Kidney (tissue), 14 donors: ENCODE results near the gene ADGRL1. TPM values are rescaled to one million over a fixed set of nuclear protein-coding genes. Genes with fewer than 3 reads are reported as not detected.

Experiments
- DNase-seq, 5 donors: peaks; one replicate each; pipeline ENCODE4 v3.0.0-alpha.2; 2013 to 2020
- FAIRE-seq: peaks from 2 replicates; lab custom pipeline; 2012; peaks lifted over from hg19 to GRCh38; lab: Jason Lieb, UNC
- H3K27ac ChIP-seq, 2 donors: one replicate each; pipeline ENCODE4 v1.7.0; 2013; ENCODE audit warnings: low read depth in 2 of 2, low read length in 2 of 2, inconsistent platforms in 1 of 2
- H3K27me3 ChIP-seq: one replicate; pipeline ENCODE4 v1.7.1; 2013; ENCODE audit warnings: low read length, inconsistent platforms; ENCODE audit not compliant: control insufficient read depth, insufficient read depth
- H3K36me3 ChIP-seq, 3 donors: one replicate each; pipeline versions ENCODE4 v1.7.0 to v1.7.1; 2013; ENCODE audit warnings: low read length in 3 of 3, control low read depth in 1 of 3, inconsistent platforms in 1 of 3; ENCODE audit not compliant: insufficient read depth in 3 of 3, control insufficient read depth in 2 of 3
- H3K4me1 ChIP-seq, 3 donors: one replicate each; pipeline versions ENCODE4 v1.7.0 to v1.7.1; 2013; ENCODE audit warnings: low read length in 3 of 3, inconsistent platforms in 1 of 3, low read depth in 1 of 3; ENCODE audit not compliant: control insufficient read depth in 2 of 3, insufficient read depth in 2 of 3
- H3K4me3 ChIP-seq, 3 donors: one replicate each; pipeline versions ENCODE4 v1.7.0 to v1.8.1; 2013; ENCODE audit warnings: low read length in 3 of 3, control low read depth in 1 of 3, inconsistent platforms in 1 of 3
- H3K9ac ChIP-seq, 3 donors: one replicate each; pipeline versions ENCODE4 v1.7.0 to v1.7.1; 2013; ENCODE audit warnings: low read length in 3 of 3, control low read depth in 1 of 3, inconsistent platforms in 1 of 3
- H3K9me3 ChIP-seq, 3 donors: one replicate each; pipeline versions ENCODE4 v1.7.0 to v1.7.1; 2013; ENCODE audit warnings: low read length in 3 of 3, control low read depth in 1 of 3, inconsistent platforms in 1 of 3; ENCODE audit not compliant: control insufficient read depth in 2 of 3, insufficient read depth in 1 of 3
- intact Hi-C: fragments of 100-400 bp; cut with DNase I; formaldehyde crosslinking; loops from one replicate; pipeline ENCODE4 v1.11.1; 2022
- polyA plus RNA-seq: library from polyadenylated mRNA; stranded (reverse); fragments of 350-450 nt; fragmentation: Illumina TruSeq; extraction: RNeasy Lipid Tissue Mini Kit (QIAGEN cat#74804); gene quantifications from one replicate; pipeline ENCODE4 v1.2.3, GENCODE V29; 2014; ENCODE audit warnings: low read depth, low replicate concordance; ENCODE audit not compliant: insufficient read depth
- total RNA-seq: library from RNA; stranded (reverse); fragmentation: NEBNext Ultra II Directional; extraction: Animal tissue kit (Norgen Biotek cat#: 25700); gene quantifications from one replicate; pipeline ENCODE4 v1.2.1, GENCODE V29; 2021
- TF ChIP-seq, protein P1 (sequence below): IDR thresholded peaks from 3 replicates; pipeline ENCODE4 v1.5.1; 2012; ENCODE audit warnings: mild to moderate bottlenecking, moderate library complexity, borderline replicate concordance; ENCODE audit not compliant: insufficient read depth; ENCODE audit errors: extremely low read depth
- donor health status: control.
- donor health status: control.
- donor health status: control.
- donor health status: control.
- donor health status: control.
- donor health status: DM: yes; HTN: yes; CAD: no.
- donor health status: Normal renal cell carcinoma (clear cell type).

ADGRL1 gene
- total and polyA plus RNA-seq, 2 donors from 2014 or later: 6.3 to 30.2 TPM

DNA sequence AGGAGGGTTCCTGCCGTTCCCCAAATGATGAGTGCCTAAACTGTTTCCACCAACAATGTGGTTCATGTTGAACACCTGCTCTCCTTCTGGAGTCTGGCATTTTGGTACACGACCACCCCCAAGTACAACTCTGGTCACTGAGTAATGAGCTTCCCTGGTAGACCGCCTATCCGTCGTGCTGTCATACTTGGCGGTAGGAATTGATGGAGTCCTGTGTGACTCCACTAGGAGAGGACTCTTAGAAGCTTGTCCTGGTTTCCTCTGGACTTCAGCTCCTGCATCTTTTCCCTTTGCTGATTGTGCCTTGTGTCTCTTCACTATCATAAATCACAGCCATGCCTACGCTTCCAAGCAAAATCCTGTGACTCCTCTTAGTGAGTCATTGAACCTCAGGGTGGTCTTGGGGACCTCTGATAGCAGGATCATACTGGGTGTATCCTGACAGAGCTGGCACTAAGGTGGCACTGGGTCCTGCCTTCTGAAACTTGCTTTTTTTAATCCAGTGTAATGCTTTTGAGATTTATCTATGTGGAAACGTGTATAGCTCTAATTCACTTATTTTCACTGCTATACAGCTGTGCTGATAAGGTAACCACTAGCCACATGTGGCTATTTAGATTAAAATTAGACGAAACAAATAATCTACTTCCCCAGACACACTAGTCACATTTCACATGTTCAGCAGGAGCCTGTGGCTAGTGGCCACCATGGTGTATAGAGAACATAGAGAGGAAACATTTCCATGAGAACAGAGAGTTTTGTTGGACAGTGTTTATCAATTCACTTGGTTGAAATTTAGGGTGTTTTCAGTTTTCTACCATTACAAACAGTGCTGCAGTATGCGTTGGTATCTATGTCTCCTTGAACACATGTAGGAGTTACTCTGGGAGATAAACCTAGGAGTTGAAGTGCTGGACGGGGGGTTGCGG is 63.4 kb downstream of the ADGRL1 start:
- FAIRE-seq (no peak), DNase-seq (no peak)
- Histone ChIP-seq H3K9me3 (no peaks in the 10 kb centered on the region), H3K27me3 (no peaks in the 10 kb centered on the region), H3K36me3 (no peaks in the 10 kb centered on the region), H3K4me3 (no peak overlapping the region), H3K4me1 (peaks cover 0 to 3% (median 0%) of the 10 kb centered on the region in 3 donors), H3K9ac (no peak overlapping the region), H3K27ac (no peak overlapping the region)
- intact Hi-C loops: no loop called here
- TF ChIP-seq, protein P1, sequence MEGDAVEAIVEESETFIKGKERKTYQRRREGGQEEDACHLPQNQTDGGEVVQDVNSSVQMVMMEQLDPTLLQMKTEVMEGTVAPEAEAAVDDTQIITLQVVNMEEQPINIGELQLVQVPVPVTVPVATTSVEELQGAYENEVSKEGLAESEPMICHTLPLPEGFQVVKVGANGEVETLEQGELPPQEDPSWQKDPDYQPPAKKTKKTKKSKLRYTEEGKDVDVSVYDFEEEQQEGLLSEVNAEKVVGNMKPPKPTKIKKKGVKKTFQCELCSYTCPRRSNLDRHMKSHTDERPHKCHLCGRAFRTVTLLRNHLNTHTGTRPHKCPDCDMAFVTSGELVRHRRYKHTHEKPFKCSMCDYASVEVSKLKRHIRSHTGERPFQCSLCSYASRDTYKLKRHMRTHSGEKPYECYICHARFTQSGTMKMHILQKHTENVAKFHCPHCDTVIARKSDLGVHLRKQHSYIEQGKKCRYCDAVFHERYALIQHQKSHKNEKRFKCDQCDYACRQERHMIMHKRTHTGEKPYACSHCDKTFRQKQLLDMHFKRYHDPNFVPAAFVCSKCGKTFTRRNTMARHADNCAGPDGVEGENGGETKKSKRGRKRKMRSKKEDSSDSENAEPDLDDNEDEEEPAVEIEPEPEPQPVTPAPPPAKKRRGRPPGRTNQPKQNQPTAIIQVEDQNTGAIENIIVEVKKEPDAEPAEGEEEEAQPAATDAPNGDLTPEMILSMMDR: no peak

- H3K27me3 ChIP-seq: no peaks in the 10 kb centered on the region
- DNase-seq (no peak), FAIRE-seq (no peak)
- no peaks in the 10 kb centered on the region for H3K36me3 ChIP-seq
- H3K27ac ChIP-seq: no peak overlapping the region
- TF ChIP-seq, protein P1: no peak
- H3K9me3 ChIP-seq: no peaks in the 10 kb centered on the region
- H3K9ac ChIP-seq: no peak overlapping the region
- peaks cover 0 to 6% (median 0%) of the 10 kb centered on the region in 3 donors for H3K4me1 ChIP-seq
- H3K4me3 ChIP-seq: no peak overlapping the region
- intact Hi-C loops: no loop called here
Measured at GRCh38 chr19:14141041-14141440, 64.9 kb downstream of the ADGRL1 start.

- H3K9ac ChIP-seq: no peak overlapping the region
- H3K27me3 ChIP-seq: no peaks in the 10 kb centered on the region
- no peak overlapping the region for H3K27ac ChIP-seq
- TF ChIP-seq, protein P1: no peak
- no peaks in the 10 kb centered on the region for H3K9me3 ChIP-seq
- intact Hi-C loops: no loop called here
- H3K36me3 ChIP-seq: no peaks in the 10 kb centered on the region
- no peak for FAIRE-seq
- H3K4me3 ChIP-seq: no peak overlapping the region
- DNase-seq: no peak
- H3K4me1 ChIP-seq: peaks cover 0 to 6% (median 0%) of the 10 kb centered on the region in 3 donors
Measured at GRCh38 chr19:14139944-14140343, 66.0 kb downstream of the ADGRL1 start.
